Parathyroid adenoma (tissue), 2 donors: ENCODE measurements around the gene FOXL1.

ENCODE experiments used
- H2AFZ ChIP-seq: fragments of 300-600 bp; sonication (generic); one replicate; pipeline ENCODE4 v1.7.0; 2017; ENCODE audit warnings: antibody characterized with exemption, mild to moderate bottlenecking
- H3K27ac ChIP-seq: fragments of 300-600 bp; sonication (generic); one replicate; pipeline ENCODE4 v1.7.0; 2017
- H3K27me3 ChIP-seq: fragments of 300-600 bp; sonication (generic); one replicate; pipeline ENCODE4 v1.7.0; 2017; ENCODE audit warnings: low read length; ENCODE audit not compliant: control insufficient read depth, insufficient read depth
- H3K36me3 ChIP-seq: fragments of 300-600 bp; sonication (generic); one replicate; pipeline ENCODE4 v1.7.0; 2017; ENCODE audit warnings: low read length; ENCODE audit not compliant: control insufficient read depth, insufficient read depth
- H3K4me1 ChIP-seq: fragments of 300-600 bp; sonication (generic); one replicate; pipeline ENCODE4 v1.7.0; 2017; ENCODE audit warnings: control low read depth
- H3K4me2 ChIP-seq: fragments of 300-600 bp; sonication (generic); one replicate; pipeline ENCODE4 v1.7.0; 2017; ENCODE audit warnings: low read length
- H3K4me3 ChIP-seq: fragments of 300-600 bp; sonication (generic); one replicate; pipeline ENCODE4 v1.7.0; 2017; ENCODE audit warnings: low read depth, low read length
- H3K79me2 ChIP-seq: fragments of 300-600 bp; sonication (generic); one replicate; pipeline ENCODE4 v1.7.0; 2017; ENCODE audit warnings: control low read depth
- H3K9ac ChIP-seq: fragments of 300-600 bp; sonication (generic); one replicate; pipeline ENCODE4 v1.7.0; 2017; ENCODE audit warnings: mild to moderate bottlenecking
- H3K9me3 ChIP-seq: fragments of 300-600 bp; sonication (generic); one replicate; pipeline ENCODE4 v1.7.0; 2017; ENCODE audit warnings: low read length; ENCODE audit not compliant: control insufficient read depth
- CTCF ChIP-seq: fragments of 300-600 bp; sonication (generic); IDR thresholded peaks from one replicate; pipeline ENCODE4 v1.7.0; 2017; ENCODE audit warnings: antibody characterized with exemption, mild to moderate bottlenecking
- donor health status: primary hyperparathyroidism.

FOXL1 gene

GRCh38 chr16:86597880-86598606 lies 19.7 kb downstream of the FOXL1 start:
- no peak overlapping the region for H3K4me3 ChIP-seq
- TF ChIP-seq CTCF: no peak
- no peak overlapping the region for H3K9ac ChIP-seq
- H2AFZ ChIP-seq: no peak overlapping the region
- H3K79me2 ChIP-seq: no peaks in the 10 kb centered on the region
- H3K27me3 ChIP-seq: no peaks in the 10 kb centered on the region
- no peaks in the 10 kb centered on the region for H3K4me1 ChIP-seq
- H3K36me3 ChIP-seq: no peaks in the 10 kb centered on the region
- no peak overlapping the region for H3K4me2 ChIP-seq
- H3K9me3 ChIP-seq: no peaks in the 10 kb centered on the region
- H3K27ac ChIP-seq: no peak overlapping the region

GRCh38 chr16:86598607-86599565 lies 20.5 kb downstream of the FOXL1 start:
- Histone ChIP-seq H3K79me2 (no peaks in the 10 kb centered on the region), H3K4me1 (no peaks in the 10 kb centered on the region), H3K27me3 (no peaks in the 10 kb centered on the region), H3K4me3 (no peak overlapping the region), H2AFZ (no peak overlapping the region), H3K36me3 (no peaks in the 10 kb centered on the region), H3K9ac (no peak overlapping the region), H3K27ac (no peak overlapping the region), H3K4me2 (no peak overlapping the region), H3K9me3 (no peaks in the 10 kb centered on the region)
- TF ChIP-seq CTCF: no peak

- H3K27ac ChIP-seq: no peak overlapping the region
- H3K9ac ChIP-seq: no peak overlapping the region
- no peaks in the 10 kb centered on the region for H3K36me3 ChIP-seq
- no peaks in the 10 kb centered on the region for H3K9me3 ChIP-seq
- no peak overlapping the region for H2AFZ ChIP-seq
- no peaks in the 10 kb centered on the region for H3K27me3 ChIP-seq
- H3K4me1 ChIP-seq: no peaks in the 10 kb centered on the region
- H3K4me3 ChIP-seq: no peak overlapping the region
- H3K79me2 ChIP-seq: no peaks in the 10 kb centered on the region
- no peak overlapping the region for H3K4me2 ChIP-seq
- TF ChIP-seq CTCF: no peak
Measured at GRCh38 chr16:86601356-86601755, 23.0 kb downstream of the FOXL1 start.

- H3K9me3 ChIP-seq: no peaks in the 10 kb centered on the region
- no peak for TF ChIP-seq CTCF
Measured at GRCh38 chr16:86602521-86602920, 24.2 kb downstream of the FOXL1 start.

More at GRCh38 chr16:86602521-86602920, 24.2 kb downstream of the FOXL1 start:
- no peak overlapping the region for H3K27ac ChIP-seq
- no peak overlapping the region for H3K4me3 ChIP-seq
- H3K79me2 ChIP-seq: no peaks in the 10 kb centered on the region
- H3K27me3 ChIP-seq: no peaks in the 10 kb centered on the region
- H3K9ac ChIP-seq: no peak overlapping the region
- no peak overlapping the region for H2AFZ ChIP-seq
- no peaks in the 10 kb centered on the region for H3K36me3 ChIP-seq
- H3K4me1 ChIP-seq: no peaks in the 10 kb centered on the region
- no peak overlapping the region for H3K4me2 ChIP-seq
